Hindlimb muscle (tissue), 1 donor: ENCODE measurements around the gene TIRAP. TPM values are rescaled to one million over a fixed set of nuclear protein-coding genes. Genes with fewer than 3 reads are reported as not detected.
A peak's percentile ranks its signal among the peaks of the same experiment; 100 is the strongest.
"Not testable (repeated sequence)": the region's sequence is repeated elsewhere in the genome, so short reads cannot be mapped to it uniquely, and the experiment has no call there.

ENCODE experiments used
- DNase-seq: peaks from one replicate; pipeline ENCODE4 v3.0.0-alpha.2; 2013
- polyA plus RNA-seq: library from polyadenylated mRNA; unstranded; fragments of 120-200 nt; gene quantifications from one replicate; pipeline ENCODE4 v1.2.1, GENCODE V29; 2013; ENCODE audit not compliant: insufficient read length

Gene TIRAP
- polyA plus RNA-seq, 1 donor: 10.6 TPM

GRCh38 chr11:126288237-126288636 lies 5.3 kb downstream of the TIRAP start:
- no peak for DNase-seq

- no peak for DNase-seq
Observed at GRCh38 chr11:126290887-126291286, 8.0 kb downstream of the TIRAP start.

DNA sequence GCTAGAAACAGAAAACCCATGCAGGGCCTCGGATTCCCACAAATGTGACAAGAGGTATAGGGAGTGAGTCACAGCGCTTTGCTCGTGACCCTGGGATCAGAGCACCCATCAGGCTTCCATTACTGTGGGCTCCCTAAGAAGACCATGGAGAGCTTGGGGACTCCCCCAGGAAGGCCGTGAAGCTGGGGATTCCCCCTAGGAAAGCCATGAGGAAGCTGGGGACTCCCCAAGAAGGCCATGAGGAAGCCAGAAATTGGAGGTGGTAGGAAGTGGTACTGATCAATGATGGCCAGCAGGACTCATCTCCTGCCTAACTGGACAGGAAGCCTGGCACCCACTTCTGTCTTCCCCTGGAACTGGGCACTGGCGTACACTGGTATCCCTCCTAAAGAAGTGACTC lies 10.8 kb downstream of the TIRAP start:
- DNase-seq: no peak

DNA sequence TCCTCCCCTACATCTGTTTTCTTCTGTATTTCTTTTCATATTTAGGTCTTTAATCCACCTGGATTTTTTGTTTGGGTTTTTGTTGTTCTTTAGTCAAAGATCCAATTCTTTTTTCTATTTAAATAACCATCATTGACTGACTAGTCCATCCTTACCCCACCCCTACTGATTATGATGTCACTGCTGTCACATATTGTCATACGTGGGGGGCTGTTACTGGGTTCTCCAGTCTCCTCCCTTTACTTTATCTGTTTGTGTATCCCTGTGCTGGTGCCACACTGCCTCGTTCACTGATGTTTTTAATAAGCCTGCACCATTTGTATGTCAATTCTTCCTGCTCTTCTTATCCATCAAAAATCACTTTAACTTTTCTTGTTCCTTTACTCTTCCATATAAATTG lies 14.1 kb downstream of the TIRAP start:
- DNase-seq: no peak

GRCh38 chr11:126303623-126304456 lies 20.9 kb downstream of the TIRAP start, which contains the start of gene DCPS:
Gene DCPS, plus strand, starts transcription at chr11:126304060. Its CDS starts 21 bp downstream, at chr11:126304081.
- peak; percentile 94 for DNase-seq

GRCh38 chr11:126304457-126305075 lies 21.7 kb downstream of the TIRAP start:
- DNase-seq: no peak

GRCh38 chr11:126305699-126306098 lies 22.8 kb downstream of the TIRAP start:
- DNase-seq: no peak

- DNase-seq: no peak
Observed at GRCh38 chr11:126307706-126308105, 24.8 kb downstream of the TIRAP start.

GRCh38 chr11:126308271-126308671 lies 25.4 kb downstream of the TIRAP start:
- DNase-seq: no peak

DNA sequence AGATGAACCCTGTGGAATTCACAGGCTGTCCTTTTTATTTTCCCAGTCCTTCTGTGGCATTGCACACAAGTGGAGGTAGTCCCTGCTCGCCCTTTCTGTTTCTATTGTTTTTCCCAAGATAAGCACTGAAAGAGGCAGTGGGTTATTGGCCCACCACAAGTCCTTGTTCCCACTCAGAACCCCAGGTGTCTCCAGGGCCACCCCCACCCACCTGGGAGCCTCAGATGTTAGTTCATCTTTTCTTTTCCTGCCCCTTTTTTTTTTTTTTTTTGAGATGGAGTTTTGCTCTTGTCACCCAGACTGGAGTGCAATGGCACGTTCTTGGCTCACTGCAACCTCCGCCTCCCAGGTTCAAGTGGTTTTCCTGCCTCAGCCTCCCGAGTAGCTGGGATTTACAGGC lies 25.9 kb downstream of the TIRAP start:
- DNase-seq: not testable (repeated sequence)

- peak; percentile 83 for DNase-seq
Observed at GRCh38 chr11:126310200-126310991, 27.5 kb downstream of the TIRAP start.

DNA sequence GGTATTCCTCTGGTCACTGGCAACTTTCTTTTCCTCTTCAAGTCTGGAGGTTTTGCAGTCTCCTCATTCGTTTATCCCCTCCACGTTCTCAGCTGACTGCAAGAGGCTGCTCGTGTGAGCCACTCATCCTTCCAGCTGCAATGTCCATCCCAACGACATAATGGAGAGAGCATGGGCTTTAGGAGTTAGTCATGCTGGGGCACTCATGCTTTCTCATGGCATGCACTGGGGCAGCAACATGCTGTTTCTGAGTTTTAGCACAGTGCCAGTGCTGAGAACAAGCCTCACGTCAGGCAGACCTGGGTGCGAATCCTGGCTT lies 28.1 kb downstream of the TIRAP start:
- no peak for DNase-seq

- no peak for DNase-seq
Observed at GRCh38 chr11:126311401-126312291, 28.8 kb downstream of the TIRAP start.

- no peak for DNase-seq
Observed at GRCh38 chr11:126312961-126313360, 30.1 kb downstream of the TIRAP start.

- DNase-seq: no peak
Observed at GRCh38 chr11:126313826-126314225, 30.9 kb downstream of the TIRAP start.

DNA sequence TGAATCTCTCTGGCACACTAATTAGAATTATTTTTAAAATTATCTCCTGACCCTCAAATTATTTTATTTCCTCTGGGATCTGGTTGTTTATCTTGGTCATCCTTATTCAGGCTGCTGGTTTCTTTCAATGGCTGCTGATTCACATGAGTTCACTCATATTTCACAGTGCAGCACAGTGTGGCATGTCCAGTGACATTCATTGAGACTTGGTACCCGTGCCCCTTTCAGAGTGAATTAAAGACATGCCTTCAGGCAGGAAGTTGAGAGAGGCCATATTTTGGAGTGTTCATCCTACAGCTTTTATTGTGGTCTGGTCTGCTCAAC lies 34.5 kb downstream of the TIRAP start:
- DNase-seq: no peak

GRCh38 chr11:126317756-126318573 lies 35.1 kb downstream of the TIRAP start:
- DNase-seq: peak; percentile 85

DNA sequence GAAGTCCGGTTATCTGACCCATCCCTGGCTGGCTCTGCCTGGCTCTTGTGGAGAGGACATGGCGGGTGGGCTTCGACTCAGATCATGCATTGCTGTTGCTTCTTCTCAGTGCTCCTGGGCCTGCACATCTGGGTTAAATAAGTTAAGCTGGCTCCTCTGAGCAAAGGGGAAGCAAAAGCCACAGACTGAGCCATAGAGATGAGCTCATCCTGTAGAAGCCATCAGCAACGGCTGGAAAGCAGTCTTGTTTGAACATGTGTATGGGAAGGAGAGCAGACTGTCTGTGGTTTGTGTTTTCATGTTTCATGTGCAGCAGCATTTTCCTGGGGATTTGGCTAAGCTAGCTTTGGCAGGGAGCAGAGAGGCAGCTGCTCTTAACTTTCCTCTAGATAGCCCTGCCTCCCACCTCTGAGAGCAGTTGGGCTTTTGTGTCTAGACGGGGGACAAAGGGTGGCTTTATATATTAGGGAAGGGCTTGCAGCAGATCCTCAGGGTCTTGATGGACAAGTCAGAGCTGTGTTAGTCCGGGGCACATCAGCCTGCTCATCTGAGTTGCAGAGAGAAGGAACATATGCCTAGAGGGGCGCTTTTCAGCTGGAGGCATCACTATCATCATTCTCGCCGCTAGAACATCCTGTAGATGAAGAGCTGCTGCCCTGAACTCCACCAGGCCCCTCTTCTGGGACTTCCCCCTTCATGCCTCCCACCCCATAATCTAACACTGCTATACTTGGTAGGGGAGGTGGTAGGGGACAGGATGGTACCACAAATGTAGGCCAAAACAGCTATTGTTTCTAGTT lies 35.9 kb downstream of the TIRAP start:
- DNase-seq: peak; percentile 92

DNA sequence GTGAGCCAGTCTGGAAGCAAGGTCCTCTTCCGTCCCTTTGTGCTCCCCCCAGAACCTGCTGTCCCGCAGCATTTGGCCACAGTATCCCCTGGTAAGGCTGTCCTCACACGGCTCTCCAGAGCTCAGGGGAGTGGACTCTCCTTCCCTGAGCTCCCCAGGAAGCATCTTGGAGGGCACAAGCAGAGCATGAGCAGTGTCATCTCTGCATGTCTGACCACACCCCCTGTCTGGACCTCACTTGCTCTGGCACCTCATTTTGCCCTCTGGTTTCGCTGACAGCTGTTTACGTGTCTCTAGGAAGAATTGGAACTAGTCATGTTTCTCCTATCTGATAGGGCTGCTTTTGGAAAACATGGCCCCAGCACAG lies 36.5 kb downstream of the TIRAP start:
- no peak for DNase-seq

GRCh38 chr11:126322996-126323395 lies 40.1 kb downstream of the TIRAP start:
- no peak for DNase-seq
